ENCODE results near the gene BID.

The BID gene

GRCh38 chr22:17802822-17803221 is 28.6 kb upstream of the BID start:
- DNase-seq = no peak

GRCh38 chr22:17802411-17802810 is 28.1 kb upstream of the BID start:
- DNase-seq = no peak

DNA sequence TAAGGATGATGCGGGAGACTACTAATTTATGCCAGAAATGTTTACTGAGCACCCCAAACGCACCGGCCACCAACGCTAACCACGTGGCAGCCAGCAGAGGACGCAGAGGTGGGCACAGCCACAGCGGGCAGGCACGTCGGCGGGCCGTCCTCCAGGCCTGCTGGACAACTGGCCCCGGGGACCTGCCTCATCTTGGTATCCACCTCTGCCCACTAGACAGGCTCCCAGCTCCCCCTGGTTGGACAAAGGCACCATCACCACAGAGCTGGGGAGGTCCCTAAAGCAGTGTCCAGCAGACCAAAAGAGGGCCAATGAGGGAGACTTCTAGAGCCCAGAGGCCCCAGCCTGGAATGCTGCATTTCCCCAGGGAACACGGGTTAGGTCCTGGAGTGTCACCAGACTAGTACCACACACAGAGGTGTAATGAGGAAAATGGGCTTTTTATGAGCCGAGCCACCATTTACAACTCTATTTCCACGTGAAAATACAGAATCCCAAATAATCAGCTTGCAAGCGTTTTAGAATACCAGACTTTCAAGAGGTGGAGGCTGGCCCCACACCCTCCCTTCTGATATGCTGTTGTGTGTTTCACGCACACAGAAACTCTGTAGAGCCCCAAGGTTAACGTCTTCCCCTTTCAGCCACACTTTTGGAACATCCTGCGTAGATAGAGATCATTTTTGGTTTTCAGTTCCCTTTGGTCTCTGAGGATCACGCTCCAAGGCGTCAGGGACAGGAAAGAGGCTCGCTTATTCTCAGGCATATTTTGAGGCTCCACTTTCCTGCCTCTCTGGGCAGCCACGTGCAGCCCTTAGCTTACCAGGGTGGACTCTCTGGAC is 23.7 kb upstream of the BID start:
- DNase-seq = no peak

- no peak for DNase-seq
These were observed 22.4 kb upstream of the BID start for GRCh38 chr22:17796695-17797094.

- DNase-seq = no peak
These were observed 21.6 kb upstream of the BID start for GRCh38 chr22:17795661-17796548.

DNA sequence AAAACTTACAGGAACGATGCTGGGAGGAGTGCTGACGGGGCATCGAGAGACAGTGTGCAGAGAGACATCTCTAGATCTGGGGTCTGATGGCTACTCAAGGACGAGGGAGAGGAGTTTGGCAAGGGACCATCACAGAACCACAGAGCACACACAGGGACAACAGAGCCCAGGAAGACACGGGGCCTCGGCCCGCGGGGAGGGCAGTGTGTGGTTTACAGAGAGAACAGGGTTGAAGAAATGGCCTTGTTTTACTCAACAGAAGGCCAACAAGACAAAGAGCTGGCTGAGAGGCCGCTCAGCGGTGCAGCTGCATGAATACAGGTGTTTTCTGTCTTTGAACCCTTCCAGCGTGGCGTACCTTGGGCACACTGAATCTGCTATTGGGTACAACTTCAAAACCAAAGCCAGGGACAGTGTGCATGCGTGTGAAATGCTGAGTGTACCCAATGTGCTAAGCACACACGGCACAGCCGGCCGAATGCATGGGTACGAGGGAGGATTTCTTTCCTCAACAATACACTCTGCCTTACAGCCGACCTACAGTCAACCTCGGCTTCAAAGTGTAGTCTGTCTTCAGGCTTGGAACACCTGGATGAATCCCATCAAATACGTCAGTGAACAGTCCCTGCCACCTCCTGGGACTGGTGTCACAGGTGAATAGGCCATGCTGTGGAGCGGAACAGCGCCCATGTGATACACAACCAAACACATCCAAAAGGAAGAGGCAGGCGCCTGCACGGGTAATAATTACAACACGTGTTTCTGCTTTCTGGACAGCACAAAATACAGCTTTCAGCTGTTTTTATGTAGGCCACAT is 20.7 kb upstream of the BID start:
- no peak for DNase-seq

GRCh38 chr22:17792854-17793434 is 18.7 kb upstream of the BID start:
- no peak for DNase-seq

DNA sequence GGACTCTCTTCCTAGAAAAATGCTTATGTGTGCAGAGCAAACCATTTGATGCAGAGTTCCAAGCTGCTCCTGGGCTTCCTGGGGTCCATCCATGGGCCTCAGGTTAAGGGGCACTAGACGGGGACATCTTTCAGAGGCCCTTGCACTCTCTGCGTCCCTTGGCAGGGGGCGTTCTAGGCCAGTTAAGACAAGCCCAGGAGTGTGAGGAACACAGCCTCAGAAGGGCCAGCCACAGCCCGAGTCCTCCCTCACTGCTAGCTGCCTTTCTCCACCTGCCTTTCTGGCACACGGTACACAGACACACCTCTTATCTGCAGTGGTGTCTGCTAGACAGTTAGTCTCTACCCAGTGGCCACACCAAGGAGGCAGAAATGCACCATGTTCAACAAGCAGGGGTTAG is 18.0 kb upstream of the BID start:
- DNase-seq = no peak

DNA sequence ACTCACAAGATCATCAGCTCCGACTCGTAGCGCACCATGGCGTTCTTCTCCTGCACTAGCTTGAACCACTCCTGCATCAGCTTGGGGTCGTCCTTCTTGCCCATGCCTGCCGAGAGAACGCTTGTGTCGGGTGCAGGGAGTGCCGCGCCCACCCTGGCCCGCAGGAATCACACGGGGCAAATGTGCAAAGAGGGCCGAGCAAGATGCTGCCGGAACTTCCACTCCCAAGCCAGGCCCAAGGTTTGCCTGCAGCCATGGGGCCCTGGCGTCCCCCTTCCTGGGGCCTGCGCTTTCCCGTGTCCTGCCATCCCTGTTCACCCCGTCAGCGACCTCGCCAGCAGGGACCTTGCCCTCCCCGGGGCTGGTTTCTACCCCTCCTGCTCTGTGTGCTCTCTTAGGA is 16.9 kb upstream of the BID start:
- DNase-seq = no peak

GRCh38 chr22:17789379-17790200 is 15.3 kb upstream of the BID start:
- DNase-seq = no peak

GRCh38 chr22:17788528-17789378 is 14.5 kb upstream of the BID start:
- DNase-seq = no peak

GRCh38 chr22:17787716-17788330 is 13.6 kb upstream of the BID start:
- no peak for DNase-seq

- DNase-seq = no peak
These were observed 13.0 kb upstream of the BID start for GRCh38 chr22:17787241-17787640.

DNA sequence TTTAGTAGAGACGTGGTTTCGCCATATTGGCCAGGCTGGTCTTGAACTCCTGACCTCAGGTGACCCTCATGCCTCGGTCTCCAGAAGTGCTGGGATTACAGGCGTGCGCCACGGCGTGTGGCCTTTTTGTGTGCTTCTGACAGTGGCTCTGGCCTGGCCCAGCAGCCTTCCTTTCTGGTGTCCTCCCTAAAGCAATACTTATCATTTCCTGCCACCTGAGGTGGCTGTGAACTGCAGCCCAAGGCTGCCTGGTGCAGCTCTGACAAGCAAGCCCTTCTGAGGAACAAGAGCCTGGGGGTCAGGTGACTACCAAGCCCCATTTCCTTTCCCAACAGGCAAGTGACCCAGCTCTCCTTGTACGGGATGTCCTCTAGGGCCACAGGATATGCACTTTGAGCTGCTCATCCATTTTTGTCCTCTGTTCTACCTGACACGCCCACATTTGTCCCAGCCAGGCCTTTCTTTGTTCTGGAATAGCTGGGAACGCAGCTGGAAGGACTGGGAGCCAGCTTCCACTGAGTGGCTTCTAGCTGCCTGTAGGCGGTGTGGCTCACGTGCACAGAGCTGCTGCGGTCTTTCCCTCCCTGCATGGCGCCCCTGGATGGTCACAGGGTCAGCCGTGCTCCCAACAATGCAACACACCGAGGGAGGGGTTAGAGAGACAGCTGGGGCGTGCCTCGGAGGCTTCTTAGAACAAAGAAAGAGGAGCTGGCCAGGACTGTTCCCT is 12.3 kb upstream of the BID start:
- no peak for DNase-seq

DNA sequence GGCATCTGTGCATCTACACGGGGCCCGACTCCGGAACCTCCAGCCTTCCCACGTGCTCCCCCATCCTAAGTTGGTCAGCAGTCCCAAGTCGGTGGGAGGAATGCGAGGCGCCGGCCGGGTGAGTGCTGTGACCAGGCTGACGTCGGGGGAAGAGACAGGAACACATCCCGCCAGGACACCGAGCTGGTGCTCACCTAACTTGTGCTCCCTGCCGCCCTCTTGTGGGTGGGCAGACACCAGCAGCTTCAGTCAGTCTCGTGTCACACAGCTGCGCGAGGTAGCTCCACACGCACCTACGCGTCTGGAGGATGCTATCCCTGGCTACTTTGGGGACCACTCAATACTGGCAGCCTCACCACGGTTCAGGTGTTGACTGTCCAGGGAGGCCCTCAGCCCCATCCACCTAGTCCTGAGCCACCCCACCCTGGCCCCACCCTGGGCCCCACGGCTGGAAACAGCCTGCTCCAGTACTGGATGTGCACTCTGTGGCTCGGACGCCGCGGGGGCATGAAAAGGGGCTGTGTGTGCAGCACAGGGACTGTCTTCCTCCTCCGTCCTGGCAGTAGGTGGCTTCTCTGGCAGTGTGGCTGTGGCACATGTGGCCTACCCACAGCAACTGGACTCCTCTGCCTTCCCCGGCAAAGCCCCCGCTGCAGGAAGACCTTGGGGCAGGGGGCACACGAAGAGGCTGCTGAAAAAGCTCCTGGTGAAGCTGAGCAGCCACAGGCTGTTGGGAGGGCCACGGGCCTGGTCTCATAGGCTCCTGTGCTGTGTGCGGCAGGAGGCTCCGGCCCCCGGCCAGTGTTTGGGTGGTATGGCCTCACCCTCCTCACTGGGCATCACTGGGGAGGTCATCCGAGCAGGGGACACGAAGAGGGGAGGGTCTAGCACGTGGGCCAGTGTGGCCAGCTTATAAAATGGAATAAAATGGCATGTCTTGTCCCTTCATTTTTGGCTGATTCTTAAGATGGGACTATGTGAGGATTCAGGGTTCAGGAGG is 11.2 kb upstream of the BID start:
- DNase-seq = no peak

DNA sequence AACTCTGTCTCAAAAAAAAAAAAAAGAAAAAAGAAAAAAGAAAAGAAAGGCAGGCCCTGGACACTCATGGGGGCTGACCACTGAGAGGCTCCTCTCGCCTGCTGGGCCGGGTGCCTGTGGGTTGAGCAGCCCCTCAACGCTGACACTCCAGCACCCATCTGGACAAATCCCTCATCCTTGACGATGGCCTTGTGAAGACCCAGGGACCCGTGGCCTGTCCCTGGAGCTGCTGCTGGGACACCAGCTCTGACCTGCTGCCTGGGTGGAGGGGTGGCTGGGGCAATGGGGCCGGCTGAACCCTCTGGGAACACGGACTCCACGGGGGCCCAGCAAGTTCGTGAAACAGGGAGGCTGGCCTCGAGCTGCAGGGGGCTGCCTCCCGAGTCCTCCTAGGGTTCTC is 10.5 kb upstream of the BID start:
- DNase-seq = no peak

DNA sequence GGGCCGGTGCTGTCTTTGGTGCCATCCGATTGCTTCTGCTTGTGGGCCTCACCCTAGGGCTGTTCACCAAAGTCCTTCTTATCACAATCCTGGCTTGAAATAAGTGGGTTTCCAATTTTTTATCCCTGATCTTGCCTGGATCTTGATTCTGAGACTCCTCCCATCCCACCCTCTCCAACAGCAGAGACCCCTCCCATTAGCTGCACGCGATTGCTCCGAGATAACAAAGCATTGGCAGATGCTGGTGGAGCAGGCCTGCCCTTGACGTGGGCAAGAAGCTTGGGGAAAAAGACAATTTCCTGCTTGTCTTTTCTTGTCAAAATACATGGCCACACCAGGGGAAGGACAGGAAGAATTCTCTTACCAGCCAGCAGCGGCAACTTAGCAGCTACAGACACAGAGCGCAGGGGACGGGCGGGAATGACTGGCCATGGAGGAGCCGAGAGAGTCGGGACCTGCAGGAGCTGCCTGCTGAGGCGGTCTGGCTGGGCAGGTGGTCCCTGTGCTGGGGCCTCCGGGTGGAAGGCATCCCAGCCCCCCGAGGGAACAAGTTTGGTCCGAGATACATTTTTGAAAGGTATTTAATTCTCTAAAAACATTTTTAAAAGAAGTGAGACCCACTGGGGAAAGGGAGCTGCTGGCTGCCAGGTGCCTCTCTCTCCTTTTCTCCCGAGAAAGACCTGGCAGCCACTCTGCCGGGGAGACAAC is 9.7 kb upstream of the BID start:
- DNase-seq = no peak

GRCh38 chr22:17783312-17783711 is 9.0 kb upstream of the BID start:
- no peak for DNase-seq
